Hepatocyte (in vitro differentiated cells): ENCODE measurements around the gene GUCA1A. TPM values are rescaled to one million over a fixed set of nuclear protein-coding genes. Genes with fewer than 3 reads are reported as not detected.
A peak's percentile ranks its signal among the peaks of the same experiment; 100 is the strongest.

Source experiments
- DNase-seq: peaks from one replicate; pipeline ENCODE4 v3.0.0-alpha.2; 2016; ENCODE audit warnings: low spot score
- H2AFZ ChIP-seq: fragments of 200-600 bp; sonication (generic); 2 replicates; pipeline ENCODE4 v1.6.0; 2016; ENCODE audit warnings: antibody characterized with exemption, mild to moderate bottlenecking
- H3K27ac ChIP-seq: fragments of 200-600 bp; sonication (generic); 2 replicates; pipeline ENCODE4 v1.5.1; 2016; ENCODE audit warnings: mild to moderate bottlenecking
- H3K27me3 ChIP-seq: fragments of 200-600 bp; sonication (generic); 2 replicates; pipeline ENCODE4 v1.6.1; 2016
- H3K36me3 ChIP-seq: fragments of 200-600 bp; sonication (generic); replicated peaks from 2 replicates; pipeline ENCODE4 v1.5.1; 2016; ENCODE audit warnings: low read depth; ENCODE audit not compliant: insufficient read depth
- H3K4me1 ChIP-seq: fragments of 200-600 bp; sonication (generic); 2 replicates; pipeline ENCODE4 v1.5.1; 2016; ENCODE audit warnings: mild to moderate bottlenecking, moderate library complexity; ENCODE audit not compliant: insufficient read depth
- H3K4me2 ChIP-seq: fragments of 200-600 bp; sonication (generic); 2 replicates; pipeline ENCODE4 v1.6.0; 2016
- H3K4me3 ChIP-seq: fragments of 200-600 bp; sonication (generic); 2 replicates; pipeline ENCODE4 v1.5.1; 2016; ENCODE audit warnings: mild to moderate bottlenecking
- H3K79me2 ChIP-seq: fragments of 200-600 bp; sonication (generic); 2 replicates; pipeline ENCODE4 v1.6.0; 2017; ENCODE audit warnings: mild to moderate bottlenecking
- H3K9me2 ChIP-seq: fragments of 200-600 bp; sonication (generic); replicated peaks from 2 replicates; pipeline ENCODE4 v1.6.0; 2017; ENCODE audit warnings: mild to moderate bottlenecking; ENCODE audit not compliant: insufficient read depth
- H3K9me3 ChIP-seq: fragments of 200-600 bp; sonication (generic); 2 replicates; pipeline ENCODE4 v1.5.1; 2016; ENCODE audit warnings: low read depth, mild to moderate bottlenecking
- H4K20me1 ChIP-seq: fragments of 200-600 bp; sonication (generic); 2 replicates; pipeline ENCODE4 v1.6.0; 2016; ENCODE audit warnings: mild to moderate bottlenecking; ENCODE audit not compliant: insufficient read depth, poor library complexity, severe bottlenecking
- CTCF ChIP-seq: fragments of 200-600 bp; sonication (generic); IDR thresholded peaks from 2 replicates; pipeline ENCODE4 v1.5.1; 2016; ENCODE audit warnings: antibody characterized with exemption, mild to moderate bottlenecking; ENCODE audit not compliant: poor library complexity
- EZH2 ChIP-seq: fragments of 200-600 bp; sonication (generic); IDR thresholded peaks from 2 replicates; pipeline ENCODE4 v1.6.1; 2016; ENCODE audit warnings: antibody characterized with exemption, mild to moderate bottlenecking, borderline replicate concordance
- EZH2phosphoT487 ChIP-seq: fragments of 200-600 bp; sonication (generic); IDR thresholded peaks from one replicate; pipeline ENCODE4 v1.6.1; 2018; ENCODE audit warnings: antibody characterized with exemption, mild to moderate bottlenecking, low read depth, moderate library complexity; ENCODE audit not compliant: unreplicated experiment, severe bottlenecking
- WGBS: methylation state at CpG from one replicate; pipeline ENCODE4 v1.1.6; 2016; ENCODE audit warnings: low lambda C conversion rate; ENCODE audit errors: missing lambda C conversion rate; 5-methylcytosine and 5-hydroxymethylcytosine counted together
- polyA plus RNA-seq: library from polyadenylated mRNA; unstranded; fragments of >200 nt; fragmentation: Nextera tagmentation; extraction: Ambion mirVana; gene quantifications from 2 replicates; pipeline ENCODE4 v1.2.1, GENCODE V29; 2016
- total RNA-seq: library from RNA; depleted of rRNA; stranded (reverse); fragments of >200 nt; gene quantifications from 2 replicates; pipeline ENCODE4 v1.2.3, GENCODE V29; 2014

GUCA1A gene
- total and polyA plus RNA-seq, 2 experiments from 2014 or later: 0.43 to 0.75 TPM

- Histone ChIP-seq H3K36me3 (no peaks in the 10 kb centered on the region), H3K4me3 (no peak overlapping the region), H3K27ac (peak overlapping the region; percentile 96), H3K9me3 (no peaks in the 10 kb centered on the region), H3K9me2 (no peaks in the 10 kb centered on the region), H2AFZ (no peak overlapping the region), H4K20me1 (no peaks in the 10 kb centered on the region), H3K4me2 (peak overlapping the region; percentile 87), H3K27me3 (no peaks in the 10 kb centered on the region), H3K4me1 (peaks cover 56% of the 10 kb centered on the region), H3K79me2 (peaks cover 61% of the 10 kb centered on the region)
- TF ChIP-seq CTCF (no peak), EZH2phosphoT487 (no peak), EZH2 (no peak)
- 30% methylated on average over 9 of the region's 9 CpGs for WGBS
- no peak for DNase-seq
Observed at GRCh38 chr6:42138630-42139619, 34.2 kb upstream of the GUCA1A start.

- Histone ChIP-seq H3K9me3 (no peaks in the 10 kb centered on the region), H3K36me3 (no peaks in the 10 kb centered on the region), H3K4me2 (peak overlapping the region; percentile 87), H2AFZ (no peak overlapping the region), H3K4me3 (no peak overlapping the region), H4K20me1 (no peaks in the 10 kb centered on the region), H3K79me2 (peaks cover 51% of the 10 kb centered on the region), H3K27me3 (no peaks in the 10 kb centered on the region), H3K4me1 (peaks cover 56% of the 10 kb centered on the region), H3K9me2 (no peaks in the 10 kb centered on the region), H3K27ac (peak overlapping the region; percentile 96)
- WGBS: 71% methylated on average over 5 of the region's 5 CpGs
- DNase-seq: peak; percentile 74
- TF ChIP-seq EZH2: no peak
- no peak for TF ChIP-seq CTCF
- TF ChIP-seq EZH2phosphoT487: no peak
Observed at GRCh38 chr6:42140032-42140431, 33.1 kb upstream of the GUCA1A start.

GRCh38 chr6:42140756-42141602 lies 32.2 kb upstream of the GUCA1A start:
- no peaks in the 10 kb centered on the region for H4K20me1 ChIP-seq
- H3K4me1 ChIP-seq: peaks cover 56% of the 10 kb centered on the region
- H3K9me3 ChIP-seq: no peaks in the 10 kb centered on the region
- H2AFZ ChIP-seq: no peak overlapping the region
- H3K27me3 ChIP-seq: no peaks in the 10 kb centered on the region
- H3K79me2 ChIP-seq: peaks cover 42% of the 10 kb centered on the region
- H3K4me2 ChIP-seq: peak overlapping the region; percentile 87
- H3K27ac ChIP-seq: peak overlapping the region; percentile 96
- H3K36me3 ChIP-seq: no peaks in the 10 kb centered on the region
- DNase-seq: no peak
- 54% methylated on average over 9 of the region's 9 CpGs for WGBS
- peak overlapping the region; percentile 93 for H3K4me3 ChIP-seq
- TF ChIP-seq EZH2: no peak
- TF ChIP-seq EZH2phosphoT487: no peak
- TF ChIP-seq CTCF: no peak
- H3K9me2 ChIP-seq: no peaks in the 10 kb centered on the region
